ENCODE data around the gene TLCD2.

DNA sequence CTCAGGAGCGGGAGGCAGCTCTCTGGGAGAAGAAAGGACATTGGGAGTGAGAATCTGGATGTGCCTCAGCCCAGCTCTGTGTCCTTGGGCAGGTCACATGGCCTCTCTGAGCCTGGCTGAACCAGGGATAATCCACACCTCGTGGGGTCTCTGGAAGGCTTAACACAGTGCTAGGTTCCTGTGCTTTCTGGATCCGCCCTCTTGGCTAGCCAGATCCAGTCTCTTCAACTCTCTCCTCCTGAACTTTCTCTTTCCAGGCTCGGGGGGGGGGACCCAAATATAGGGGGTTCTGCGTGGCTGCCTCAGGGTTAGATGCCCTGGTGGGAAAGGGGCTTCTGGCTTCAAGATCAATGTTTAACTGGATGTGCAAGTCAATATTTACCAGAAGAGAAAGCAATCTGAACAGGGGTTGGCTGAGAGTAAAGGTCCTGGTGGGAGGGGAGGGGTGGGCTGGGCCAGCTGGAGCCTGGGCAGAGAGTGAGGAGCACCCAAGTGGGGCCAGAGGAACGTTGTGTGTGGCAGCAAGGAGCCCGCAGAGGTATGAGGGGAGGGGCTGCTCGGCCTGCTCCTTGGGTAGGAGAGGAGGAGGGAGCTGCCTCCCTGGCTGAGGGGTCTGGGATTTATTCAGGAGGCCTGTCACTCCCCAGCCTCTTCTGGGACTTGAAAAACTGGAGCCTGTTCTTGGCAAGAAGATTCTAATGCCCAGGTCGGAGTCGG is 32.4 kb upstream of the TLCD2 start, which contains the start of gene SERPINF2:
- TF ChIP-seq, protein P1, sequence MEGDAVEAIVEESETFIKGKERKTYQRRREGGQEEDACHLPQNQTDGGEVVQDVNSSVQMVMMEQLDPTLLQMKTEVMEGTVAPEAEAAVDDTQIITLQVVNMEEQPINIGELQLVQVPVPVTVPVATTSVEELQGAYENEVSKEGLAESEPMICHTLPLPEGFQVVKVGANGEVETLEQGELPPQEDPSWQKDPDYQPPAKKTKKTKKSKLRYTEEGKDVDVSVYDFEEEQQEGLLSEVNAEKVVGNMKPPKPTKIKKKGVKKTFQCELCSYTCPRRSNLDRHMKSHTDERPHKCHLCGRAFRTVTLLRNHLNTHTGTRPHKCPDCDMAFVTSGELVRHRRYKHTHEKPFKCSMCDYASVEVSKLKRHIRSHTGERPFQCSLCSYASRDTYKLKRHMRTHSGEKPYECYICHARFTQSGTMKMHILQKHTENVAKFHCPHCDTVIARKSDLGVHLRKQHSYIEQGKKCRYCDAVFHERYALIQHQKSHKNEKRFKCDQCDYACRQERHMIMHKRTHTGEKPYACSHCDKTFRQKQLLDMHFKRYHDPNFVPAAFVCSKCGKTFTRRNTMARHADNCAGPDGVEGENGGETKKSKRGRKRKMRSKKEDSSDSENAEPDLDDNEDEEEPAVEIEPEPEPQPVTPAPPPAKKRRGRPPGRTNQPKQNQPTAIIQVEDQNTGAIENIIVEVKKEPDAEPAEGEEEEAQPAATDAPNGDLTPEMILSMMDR (IDR thresholded peaks at IDR 0.05; ENCODE audit: low read depth, low read length): no peak
- TF ChIP-seq EZH2phosphoT487 (IDR thresholded peaks at IDR 0.05; ENCODE audit: low read depth): no peak
